GM19023 (cell line): ENCODE data around the gene TPRX1.
"Not testable (repeated sequence)": the region's sequence is repeated elsewhere in the genome, so short reads cannot be mapped to it uniquely, and the experiment has no call there.

Source experiments
- ATAC-seq: cut with Tn5 transposase; IDR thresholded peaks from one replicate; pipeline ENCODE4 v1.9.1; 2021; ENCODE audit warnings: mild to moderate bottlenecking, moderate library complexity; ENCODE audit not compliant: unreplicated experiment

TPRX1 gene

GRCh38 chr19:47802521-47803043 lies 1.8 kb downstream of the TPRX1 start:
- no peak for ATAC-seq

- no peak for ATAC-seq
Measured at GRCh38 chr19:47801270-47801669, 3.1 kb downstream of the TPRX1 start.

GRCh38 chr19:47798904-47799266 lies 5.5 kb downstream of the TPRX1 start:
- no peak for ATAC-seq

GRCh38 chr19:47797996-47798903 lies 6.1 kb downstream of the TPRX1 start:
- ATAC-seq = no peak

GRCh38 chr19:47796785-47797184 lies 7.6 kb downstream of the TPRX1 start:
- ATAC-seq = no peak

- ATAC-seq = no peak
Measured at GRCh38 chr19:47794526-47794925, 9.8 kb downstream of the TPRX1 start.

GRCh38 chr19:47792616-47793015 lies 11.7 kb downstream of the TPRX1 start:
- no peak for ATAC-seq

GRCh38 chr19:47790398-47790814 lies 13.9 kb downstream of the TPRX1 start:
- ATAC-seq = no peak

- not testable (repeated sequence) for ATAC-seq
Measured at GRCh38 chr19:47789811-47790210, 14.5 kb downstream of the TPRX1 start.

- not testable (repeated sequence) for ATAC-seq
Measured at GRCh38 chr19:47787307-47787706, 17.0 kb downstream of the TPRX1 start.

GRCh38 chr19:47786566-47786965 lies 17.8 kb downstream of the TPRX1 start:
- ATAC-seq = no peak

- ATAC-seq = no peak
Measured at GRCh38 chr19:47781590-47782262, 22.6 kb downstream of the TPRX1 start.

- no peak for ATAC-seq
Measured at GRCh38 chr19:47780215-47780551, 24.2 kb downstream of the TPRX1 start.

GRCh38 chr19:47779524-47780214 lies 24.7 kb downstream of the TPRX1 start:
- no peak for ATAC-seq

- peak; percentile 6 for ATAC-seq
Measured at GRCh38 chr19:47778954-47779351, 25.4 kb downstream of the TPRX1 start.

- ATAC-seq = peak; percentile 74
Measured at GRCh38 chr19:47778049-47778953, 26.1 kb downstream of the TPRX1 start, which contains the start of gene SELENOW. Gene SELENOW (plus strand): TSS chr19:47778703. CDS start chr19:47778786, 83 bp downstream.

- ATAC-seq = not testable (repeated sequence)
Measured at GRCh38 chr19:47777245-47778048, 26.9 kb downstream of the TPRX1 start.

- ATAC-seq = no peak
Measured at GRCh38 chr19:47776568-47776967, 27.8 kb downstream of the TPRX1 start.

- ATAC-seq = not testable (repeated sequence)
Measured at GRCh38 chr19:47771291-47771690, 33.1 kb downstream of the TPRX1 start.
